ENCODE results near the gene ABCC5. TPM values are rescaled to one million over a fixed set of nuclear protein-coding genes. Genes with fewer than 3 reads are reported as not detected.
"Not testable (repeated sequence)": the region's sequence is repeated elsewhere in the genome, so short reads cannot be mapped to it uniquely, and the experiment has no call there.

The ABCC5 gene
- total and polyA plus RNA-seq, 8 donors = 2.8 to 25.9 (median 8.4) TPM

GRCh38 chr3:184039414-184039813 lies 21.7 kb upstream of the ABCC5 start:
- TF ChIP-seq CTCF (IDR thresholded peaks at IDR 0.05) = no peak
- intact Hi-C loops (cut with DNase I) = no loop called here
- Histone ChIP-seq H3K27me3 (no peaks in the 10 kb centered on the region), H3K4me3 (no peak overlapping the region), H3K36me3 (no peaks in the 10 kb centered on the region), H3K4me1 (no peaks in the 10 kb centered on the region), H3K9me3 (no peaks in the 10 kb centered on the region), H3K27ac (no peak overlapping the region)
- 71 to 78% methylated on average over 5 of the region's 5 CpGs for WGBS, 2 donors
- FAIRE-seq = no peak
- no peak for ATAC-seq
- DNase-seq = no peak

- H3K27ac ChIP-seq; H3K27me3 ChIP-seq; H3K36me3 ChIP-seq; H3K9me3 ChIP-seq; intact Hi-C loops (cut with DNase I); ATAC-seq; H3K4me1 ChIP-seq; DNase-seq; FAIRE-seq; H3K4me3 ChIP-seq: not testable (repeated sequence)
- 70 to 75% methylated on average over 9 of the region's 9 CpGs for WGBS, 2 donors
These were observed 20.6 kb upstream of the ABCC5 start for GRCh38 chr3:184038307-184038706.

GRCh38 chr3:184037816-184038215 lies 20.1 kb upstream of the ABCC5 start:
- Histone ChIP-seq H3K27me3 (no peaks in the 10 kb centered on the region), H3K4me3 (no peak overlapping the region), H3K27ac (no peak overlapping the region), H3K4me1 (no peaks in the 10 kb centered on the region), H3K36me3 (no peaks in the 10 kb centered on the region), H3K9me3 (no peaks in the 10 kb centered on the region)
- FAIRE-seq (no peak), ATAC-seq (no peak), DNase-seq (no peak)
- TF ChIP-seq CTCF (IDR thresholded peaks at IDR 0.05) = no peak
- WGBS, 2 donors = 47 to 66% methylated on average over 7 of the region's 7 CpGs
- intact Hi-C loops (cut with DNase I) = no loop called here

- DNase-seq = no peak
- Histone ChIP-seq H3K36me3 (no peaks in the 10 kb centered on the region), H3K4me1 (no peaks in the 10 kb centered on the region), H3K4me3 (no peak within 1 kb of the TSS), H3K27ac (no peak within 1 kb of the TSS), H3K9me3 (no peaks in the 10 kb centered on the region), H3K27me3 (no peaks in the 10 kb centered on the region)
- no peak for ATAC-seq
- intact Hi-C loops (cut with DNase I) = no loop called here
- 66 to 70% methylated on average over 4 of the region's 4 CpGs for WGBS, 2 donors
- TF ChIP-seq CTCF (IDR thresholded peaks at IDR 0.05) = no peak
- FAIRE-seq = no peak
These were observed 13.6 kb upstream of the ABCC5 start, which contains the start of gene HTR3D for GRCh38 chr3:184031187-184031792. Gene HTR3D (plus strand): TSS chr3:184031742. CDS start chr3:184031742, 0 bp downstream.

DNA sequence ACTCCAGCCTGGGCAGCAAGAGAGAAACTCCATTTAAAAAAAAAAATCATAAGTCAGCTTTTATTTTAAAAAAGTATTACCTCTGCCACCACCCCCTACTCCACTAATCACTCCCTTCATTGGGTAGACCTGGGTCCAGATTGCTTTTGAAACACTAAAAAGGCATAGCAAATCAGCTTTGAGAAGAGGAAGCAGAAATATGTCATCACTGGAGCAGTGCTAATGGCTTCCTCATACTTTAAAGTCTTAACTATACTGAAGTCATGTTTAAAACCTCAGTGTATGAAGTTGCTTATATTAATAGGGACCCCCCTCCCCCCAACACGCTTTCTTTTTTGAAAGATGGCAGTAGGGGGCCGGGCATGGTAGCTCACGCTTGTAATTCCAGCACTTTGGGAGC lies 12.9 kb upstream of the ABCC5 start:
- ATAC-seq (no peak), DNase-seq (no peak), FAIRE-seq (no peak)
- TF ChIP-seq CTCF (IDR thresholded peaks at IDR 0.05) = no peak
- H3K4me1 ChIP-seq = no peaks in the 10 kb centered on the region
- H3K27ac ChIP-seq = no peak overlapping the region
- no peaks in the 10 kb centered on the region for H3K9me3 ChIP-seq
- H3K36me3 ChIP-seq = no peaks in the 10 kb centered on the region
- H3K27me3 ChIP-seq = no peaks in the 10 kb centered on the region
- intact Hi-C loops (cut with DNase I) = no loop called here
- 68 to 73% methylated on average over 3 of the region's 3 CpGs for WGBS, 2 donors
- H3K4me3 ChIP-seq = no peak overlapping the region
